ENCODE data around the gene STRIP1.

Gene STRIP1

DNA sequence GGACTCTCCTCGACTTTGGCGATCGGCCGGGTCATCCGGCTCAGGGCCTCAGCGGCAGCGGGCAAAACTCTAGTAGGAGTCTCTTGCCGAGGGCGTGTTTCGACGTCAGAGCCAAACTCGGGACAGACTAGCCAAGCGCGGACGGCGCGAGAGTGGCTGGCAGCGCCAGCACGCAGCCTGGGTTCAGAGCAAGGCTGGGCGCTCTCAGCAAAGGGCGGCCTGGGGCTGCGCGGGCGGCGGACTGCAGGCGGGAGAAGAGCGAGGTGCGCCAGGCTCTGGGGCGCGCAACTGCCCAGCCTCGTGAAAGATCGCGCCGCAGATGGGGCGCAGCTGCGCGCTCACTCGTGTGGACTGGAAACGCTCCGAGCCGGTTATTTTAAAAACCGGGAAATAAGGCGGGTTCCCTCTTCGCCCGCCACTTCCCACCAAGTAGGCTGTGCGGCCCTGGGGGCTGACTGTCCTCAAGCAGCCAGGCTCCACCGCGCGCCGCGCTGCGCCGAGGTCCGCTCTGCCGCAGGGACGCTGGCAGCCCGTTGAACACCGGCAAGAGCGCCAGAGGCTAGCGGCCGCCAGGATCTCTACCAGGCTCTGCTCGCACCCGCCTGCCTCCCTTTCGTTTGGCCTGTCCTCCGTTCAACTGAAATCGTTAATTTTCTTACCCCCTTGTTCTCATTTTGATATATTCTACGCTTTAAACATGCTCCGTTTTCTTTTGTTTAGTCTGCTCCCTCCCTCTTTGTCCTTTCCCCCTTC, 33.6 kb downstream of the STRIP1 start:
- H3K4me3 ChIP-seq (ENCODE audit: low read depth, low read length) = no peak overlapping the region
- TF ChIP-seq, protein P1, sequence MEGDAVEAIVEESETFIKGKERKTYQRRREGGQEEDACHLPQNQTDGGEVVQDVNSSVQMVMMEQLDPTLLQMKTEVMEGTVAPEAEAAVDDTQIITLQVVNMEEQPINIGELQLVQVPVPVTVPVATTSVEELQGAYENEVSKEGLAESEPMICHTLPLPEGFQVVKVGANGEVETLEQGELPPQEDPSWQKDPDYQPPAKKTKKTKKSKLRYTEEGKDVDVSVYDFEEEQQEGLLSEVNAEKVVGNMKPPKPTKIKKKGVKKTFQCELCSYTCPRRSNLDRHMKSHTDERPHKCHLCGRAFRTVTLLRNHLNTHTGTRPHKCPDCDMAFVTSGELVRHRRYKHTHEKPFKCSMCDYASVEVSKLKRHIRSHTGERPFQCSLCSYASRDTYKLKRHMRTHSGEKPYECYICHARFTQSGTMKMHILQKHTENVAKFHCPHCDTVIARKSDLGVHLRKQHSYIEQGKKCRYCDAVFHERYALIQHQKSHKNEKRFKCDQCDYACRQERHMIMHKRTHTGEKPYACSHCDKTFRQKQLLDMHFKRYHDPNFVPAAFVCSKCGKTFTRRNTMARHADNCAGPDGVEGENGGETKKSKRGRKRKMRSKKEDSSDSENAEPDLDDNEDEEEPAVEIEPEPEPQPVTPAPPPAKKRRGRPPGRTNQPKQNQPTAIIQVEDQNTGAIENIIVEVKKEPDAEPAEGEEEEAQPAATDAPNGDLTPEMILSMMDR (IDR thresholded peaks at IDR 0.05; ENCODE audit: low read depth, low read length, missing control alignments) = no peak
- DNase-seq (ENCODE audit: low read depth) = no peak

DNA sequence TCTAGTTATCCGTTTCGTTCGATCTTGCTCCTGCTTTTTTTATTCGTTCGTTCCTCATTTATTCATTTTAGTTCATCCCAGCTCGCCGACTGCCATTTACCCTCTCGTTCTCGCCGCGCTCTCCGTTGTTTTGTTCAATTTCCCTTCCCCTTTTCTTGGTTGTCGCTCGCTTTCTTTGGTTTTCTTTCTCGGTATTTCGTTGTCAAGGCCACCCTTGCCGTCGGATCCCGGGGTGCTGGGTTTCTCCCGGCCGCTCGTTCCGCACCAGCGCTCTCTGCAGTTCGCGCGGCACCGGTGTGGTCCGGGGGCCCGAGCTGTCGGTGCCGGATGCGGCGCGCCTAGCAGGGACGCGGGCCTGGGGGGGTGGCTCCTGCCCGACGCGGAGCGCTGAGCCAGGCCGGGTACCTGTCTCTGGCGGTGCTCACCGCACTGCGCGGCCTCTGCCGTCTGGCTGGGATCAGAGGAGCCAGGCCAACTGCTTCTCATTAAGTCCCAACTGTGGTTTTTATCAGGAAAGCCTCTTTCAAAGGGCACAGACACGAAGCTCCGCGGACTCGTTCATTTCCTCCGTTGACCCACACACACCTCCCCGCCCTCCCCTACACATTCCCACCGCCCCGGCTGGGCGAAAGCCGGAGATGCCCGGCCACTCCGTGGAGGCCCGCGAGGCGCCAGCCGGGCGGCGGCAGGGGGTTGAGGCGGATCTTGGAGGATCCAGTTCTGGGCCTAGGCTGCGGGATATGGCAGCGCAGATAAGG, 34.4 kb downstream of the STRIP1 start:
- DNase-seq (ENCODE audit: low read depth) = no peak
- TF ChIP-seq, protein P1 (IDR thresholded peaks at IDR 0.05; ENCODE audit: low read depth, low read length, missing control alignments) = no peak
- H3K4me3 ChIP-seq (ENCODE audit: low read depth, low read length) = no peak overlapping the region

DNA sequence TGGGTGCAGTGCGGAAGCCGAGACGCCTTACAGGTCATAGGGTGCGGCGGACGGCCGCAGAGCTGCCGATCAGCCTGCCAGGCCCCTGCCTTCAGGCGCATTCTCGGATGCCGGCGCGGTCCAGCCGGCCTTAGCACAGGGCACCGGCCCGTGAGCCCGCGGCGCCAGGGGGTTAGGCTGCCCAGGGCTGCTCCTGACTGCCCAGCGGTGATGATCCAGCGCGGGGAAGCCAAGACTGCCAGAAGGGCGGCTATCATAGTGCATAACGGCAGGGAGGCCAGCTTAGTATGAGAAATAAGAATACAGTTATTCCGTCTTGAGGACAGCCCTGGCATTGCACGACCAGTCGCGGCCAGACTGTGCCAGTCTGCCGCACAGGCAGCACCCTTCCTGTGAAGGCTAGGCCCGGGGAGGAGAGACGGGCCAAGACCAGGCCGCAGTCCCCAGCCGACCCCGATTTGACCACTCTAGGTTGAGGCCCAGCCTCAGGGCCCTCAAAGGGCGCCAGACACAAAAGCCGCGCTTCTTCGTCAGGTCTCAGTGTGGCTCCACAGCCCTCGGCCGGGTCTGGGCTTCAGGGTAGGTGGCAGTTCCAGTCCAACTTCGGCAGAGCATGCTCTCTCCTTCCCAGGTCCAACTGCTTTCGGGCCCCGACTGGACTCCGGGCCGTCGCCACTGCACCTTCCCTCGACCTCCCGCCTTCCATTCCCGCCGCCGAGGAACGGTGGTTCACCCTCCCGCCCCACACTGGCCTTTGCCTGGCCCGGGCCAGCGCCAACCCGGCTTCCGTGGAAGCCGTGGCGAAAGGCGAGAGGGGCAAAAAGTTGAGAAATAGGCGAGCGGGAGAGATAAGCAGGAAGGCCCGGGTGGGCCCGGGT, 35.2 kb downstream of the STRIP1 start:
- H3K4me3 ChIP-seq (ENCODE audit: low read depth, low read length) = no peak overlapping the region
- DNase-seq (ENCODE audit: low read depth) = no peak
- TF ChIP-seq, protein P1 (IDR thresholded peaks at IDR 0.05; ENCODE audit: low read depth, low read length, missing control alignments) = no peak

DNA sequence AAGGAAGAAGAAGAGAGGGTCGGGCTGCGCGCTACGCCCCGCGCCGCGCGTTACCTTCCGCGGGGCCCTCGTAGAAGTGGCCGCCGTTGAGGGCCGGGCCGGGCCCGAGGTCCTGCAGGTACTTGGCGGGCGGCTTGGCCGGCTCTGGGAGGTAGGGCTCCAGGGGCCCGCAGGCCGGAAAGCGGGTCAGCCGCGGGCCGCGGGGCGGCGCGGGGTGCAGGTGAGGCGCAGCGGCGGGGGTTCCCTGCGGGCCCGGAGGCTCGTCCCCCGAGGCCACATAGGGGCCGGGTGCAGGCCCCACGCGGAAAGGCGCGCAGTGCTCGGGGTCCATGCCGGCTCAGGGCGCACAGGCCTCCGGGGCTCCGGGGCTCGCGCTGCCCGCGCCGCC, 35.9 kb downstream of the STRIP1 start:
- TF ChIP-seq, protein P1 (IDR thresholded peaks at IDR 0.05; ENCODE audit: low read depth, low read length, missing control alignments) = no peak
- DNase-seq (ENCODE audit: low read depth) = no peak
- H3K4me3 ChIP-seq (ENCODE audit: low read depth, low read length) = no peak overlapping the region

DNA sequence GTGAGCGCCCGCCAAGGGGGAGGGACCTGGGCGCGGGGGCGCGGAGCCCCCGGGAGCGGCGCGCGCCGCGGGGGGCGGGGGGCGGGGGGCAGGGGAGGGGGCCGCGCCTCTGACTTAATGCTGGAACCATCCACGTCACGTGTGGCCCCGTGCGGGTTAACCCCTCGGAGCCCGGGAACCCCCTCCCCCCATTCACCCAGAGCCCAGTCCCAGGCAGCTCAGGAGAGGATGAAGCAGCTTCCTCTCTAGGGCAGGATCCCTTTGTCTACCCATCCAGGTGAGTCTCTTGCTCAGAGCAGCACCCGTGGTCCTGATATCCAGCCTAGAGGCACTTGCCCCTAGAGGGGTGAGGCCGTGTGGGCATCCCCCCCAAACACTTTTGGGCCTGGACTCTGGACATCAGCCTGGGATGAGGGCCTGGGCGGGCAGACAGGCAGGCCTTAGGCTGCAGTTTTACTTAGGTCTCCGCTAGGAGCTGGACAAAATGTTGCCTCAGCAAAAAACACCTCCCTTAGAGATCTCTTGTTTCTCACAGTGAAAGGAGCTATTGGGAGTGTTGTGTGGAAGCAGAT, 36.3 kb downstream of the STRIP1 start, which contains the start of gene ALX3:
TSS of gene ALX3 (minus strand) at position 2 of the 572 bp plus-strand sequence. CDS start 60 bp downstream, outside the sequence.
- TF ChIP-seq, protein P1 (IDR thresholded peaks at IDR 0.05; ENCODE audit: low read depth, low read length, missing control alignments) = no peak
- no peak for DNase-seq (ENCODE audit: low read depth)
- no peak within 1 kb of the TSS for H3K4me3 ChIP-seq (ENCODE audit: low read depth, low read length)

DNA sequence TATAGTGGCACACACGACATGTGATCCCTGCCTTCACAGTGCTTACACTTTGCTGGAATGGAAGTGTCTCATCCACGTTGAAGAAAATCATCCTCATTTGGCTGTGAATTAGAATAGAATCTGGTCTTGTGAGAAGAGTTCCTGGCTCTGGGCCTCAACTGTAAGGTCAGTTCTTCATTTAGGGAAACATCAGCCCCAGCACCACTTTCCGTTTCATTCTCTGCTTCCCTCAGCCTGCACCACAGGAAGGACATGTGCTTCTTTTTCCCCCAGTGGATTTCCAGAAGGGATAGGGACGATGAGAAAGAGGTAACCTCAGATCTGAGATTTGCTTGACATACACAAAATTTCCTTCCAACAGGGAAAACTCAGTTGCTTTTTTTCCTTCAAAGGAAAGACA, 39.7 kb downstream of the STRIP1 start:
- no peak overlapping the region for H3K4me3 ChIP-seq (ENCODE audit: low read depth, low read length)
- no peak for DNase-seq (ENCODE audit: low read depth)
- TF ChIP-seq, protein P1 (IDR thresholded peaks at IDR 0.05; ENCODE audit: low read depth, low read length, missing control alignments) = no peak

Data from GM12864 (cell line).